IMR-90 (cell line): ENCODE data around the gene TMEM179.

Source experiments
- CTCF ChIP-seq: conservative IDR thresholded peaks from 2 replicates; pipeline ENCODE4 v1.5.1; 2012; ENCODE audit warnings: mild to moderate bottlenecking, low read depth, low read length, improper control_type of control experiment
- POLR2A ChIP-seq: IDR thresholded peaks from 2 replicates; pipeline ENCODE4 v1.6.1; 2012; ENCODE audit warnings: mild to moderate bottlenecking, low read depth, low read length
- RAD21 ChIP-seq: IDR thresholded peaks from 2 replicates; pipeline ENCODE4 v1.6.1; 2012; ENCODE audit warnings: low read length, improper control_type of control experiment
- USF2 ChIP-seq: fragments of 150-350 bp; IDR thresholded peaks from 2 replicates; pipeline ENCODE4 v1.6.1; 2017; ENCODE audit warnings: mild to moderate bottlenecking, antibody characterized with exemption, low read length, low read depth

- TF ChIP-seq USF2 (no peak), POLR2A (no peak), CTCF (no peak), RAD21 (no peak)
Measured at GRCh38 chr14:104581521-104581920, 23.1 kb downstream of the TMEM179 start.
